ENCODE data around the gene SRPK3. TPM values are rescaled to one million over a fixed set of nuclear protein-coding genes. Genes with fewer than 3 reads are reported as not detected.
A peak's percentile ranks its signal among the peaks of the same experiment; 100 is the strongest.

SRPK3 gene
- total and polyA plus RNA-seq, 2 donors (not counting 1 experiment from before 2014, with no cell fraction given), result not detected

DNA sequence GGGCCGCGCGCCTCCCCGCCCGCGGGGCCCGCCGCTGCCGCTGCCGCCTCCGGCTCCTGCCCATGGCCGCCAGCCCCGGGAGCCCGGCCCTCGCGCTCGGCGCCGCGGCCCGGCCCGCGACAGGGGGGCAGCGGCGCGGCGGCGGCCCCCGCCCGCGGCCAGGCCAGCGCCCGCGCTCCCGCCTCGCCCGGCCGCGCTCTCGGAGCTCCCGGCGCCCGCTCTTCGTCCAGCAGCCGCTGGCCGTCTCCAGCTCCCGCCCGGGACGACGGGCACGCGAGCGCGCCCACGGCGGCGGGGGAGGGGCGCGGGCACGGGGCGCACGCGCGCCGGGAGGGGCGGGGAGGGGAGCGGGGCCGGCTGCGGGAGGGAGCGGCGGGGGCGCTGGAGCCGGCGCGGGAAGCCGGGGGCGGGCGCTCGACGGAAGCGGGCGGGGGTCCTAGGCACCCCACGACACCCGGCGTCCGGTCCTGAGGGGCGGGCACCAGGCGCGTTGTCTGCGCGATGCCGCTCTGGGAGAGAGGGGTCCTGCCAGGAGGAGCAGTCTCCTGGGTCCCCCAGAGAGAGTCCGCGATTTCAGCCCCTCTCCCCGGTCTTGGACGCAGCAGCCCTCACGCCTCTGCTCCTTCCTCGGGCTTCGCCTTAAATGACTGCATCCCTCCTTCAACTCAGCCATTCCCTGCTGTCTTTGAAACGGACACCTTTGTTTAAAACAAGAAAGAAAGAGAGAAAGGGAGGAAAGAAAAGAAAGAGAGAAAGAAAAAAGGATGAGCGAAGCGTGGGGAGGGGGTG lies 50.0 kb downstream of the SRPK3 start:
- DNase-seq (no peak), ATAC-seq (ENCODE audit: low read depth) (no peak)
- Mint-ChIP-seq H3K27me3 (peaks cover 32% of the 10 kb centered on the region), H3K27ac (no peak overlapping the region), H3K9me3 (ENCODE audit: insufficient read depth) (no peaks in the 10 kb centered on the region), H3K4me3 (peak overlapping the region; percentile 59), H3K4me1 (peaks cover 5% of the 10 kb centered on the region)
- no peak overlapping the region for H3K9ac ChIP-seq (ENCODE audit: low read length)
- CTCF ChIA-PET, result no interaction called here
- intact Hi-C loops (cut with micrococcal nuclease), result no loop called here
- POLR2A ChIA-PET, result no interaction called here
- H3K4me3 ChIP-seq (ENCODE audit: control extremely low read depth in 1 of 5, extremely low read depth in 1 of 5, insufficient read depth in 1 of 5, low read depth in 2 of 5, low read length in 4 of 5), result no peak overlapping the region
- no peaks in the 10 kb centered on the region for H3K36me3 ChIP-seq (replicated peaks in 1 of 2; ENCODE audit: control extremely low read depth in 1 of 2, control insufficient read depth in 1 of 2, extremely low read depth in 1 of 2, insufficient read depth in 2 of 2, low read length in 1 of 2)
- peaks cover 0 to 9% (median 0%) of the 10 kb centered on the region in 3 donors for H3K9me3 ChIP-seq (ENCODE audit: control extremely low read depth in 1 of 3, control insufficient read depth in 2 of 3, insufficient read depth in 1 of 3, low read length in 2 of 3)
- peaks cover 7 to 16% of the 10 kb centered on the region in 2 donors for H3K4me1 ChIP-seq (ENCODE audit: control insufficient read depth in 2 of 2, insufficient read depth in 2 of 2, low read length in 2 of 2)
- H3K4me2 ChIP-seq (replicated peaks; ENCODE audit: low read depth, low read length, poor library complexity, severe bottlenecking), result peak overlapping the region; percentile 81
- H4K20me1 ChIP-seq (ENCODE audit: control insufficient read depth, insufficient read depth, low read length, poor library complexity, severe bottlenecking), result no peaks in the 10 kb centered on the region
- no peak for TF ChIP-seq EZH2 (IDR thresholded peaks at IDR 0.05; ENCODE audit: borderline replicate concordance, insufficient read depth, low read depth, low read length, poor library complexity, severe bottlenecking)
- no peak overlapping the region for H2AFZ ChIP-seq (ENCODE audit: insufficient read depth, low read depth, low read length, poor library complexity, severe bottlenecking)
- under 1% methylated on average over 86 of the region's 102 CpGs for WGBS (ENCODE audit: insufficient coverage)
- H3K79me2 ChIP-seq (ENCODE audit: control insufficient read depth, insufficient read depth, low read length), result no peaks in the 10 kb centered on the region
- H3K27ac ChIP-seq (ENCODE audit: low read length in 2 of 2), result no peak overlapping the region
- peaks cover 0 to 40% (median 8%) of the 10 kb centered on the region in 4 experiments for H3K27me3 ChIP-seq (replicated peaks in 1 of 4; ENCODE audit: control extremely low read depth in 1 of 4, control insufficient read depth in 3 of 4, insufficient read depth in 4 of 4, low read length in 3 of 4)

DNA sequence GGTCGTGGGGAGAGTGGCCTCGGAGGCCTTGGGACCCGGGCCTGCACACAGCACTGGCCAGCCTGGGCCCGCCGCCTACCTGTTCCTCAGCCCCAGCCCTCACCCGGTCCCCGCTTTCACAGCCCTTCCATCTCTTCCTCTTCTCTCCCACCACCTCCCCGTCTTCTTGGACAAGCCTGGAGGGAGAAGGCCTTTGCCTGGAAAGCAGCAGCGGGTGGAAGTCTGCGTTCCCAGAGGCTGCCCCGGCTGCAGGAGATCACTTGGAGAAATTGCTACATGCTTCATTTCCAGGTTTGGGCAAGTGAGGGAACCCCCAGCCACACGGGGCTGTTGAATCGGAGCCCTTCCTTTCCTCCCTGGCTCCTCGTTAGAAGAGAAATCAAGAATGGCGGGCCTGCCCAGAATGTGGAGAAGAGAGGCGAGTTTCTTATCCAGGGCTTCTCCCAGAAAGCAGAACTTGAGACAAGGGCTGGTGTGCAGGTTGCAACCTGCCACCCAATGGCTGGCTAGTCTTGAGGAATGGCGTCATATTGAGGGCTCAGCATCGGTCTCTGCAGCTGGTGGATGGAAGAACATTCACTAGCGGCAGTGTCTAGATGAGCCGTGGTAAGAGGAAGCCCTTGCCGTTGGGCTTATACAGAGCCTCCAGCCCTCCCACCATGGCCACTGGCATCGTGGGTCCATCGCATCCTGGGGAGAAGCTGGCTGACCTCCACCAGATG lies 50.7 kb downstream of the SRPK3 start:
- H3K4me1 Mint-ChIP-seq, result peaks cover 5% of the 10 kb centered on the region
- peaks cover 32% of the 10 kb centered on the region for H3K27me3 Mint-ChIP-seq
- DNase-seq, result no peak
- intact Hi-C loops (cut with micrococcal nuclease), result no loop called here
- Histone ChIP-seq H3K27ac (ENCODE audit: low read length in 2 of 2) (no peak overlapping the region), H3K9ac (ENCODE audit: low read length) (no peak overlapping the region), H4K20me1 (ENCODE audit: control insufficient read depth, insufficient read depth, low read length, poor library complexity, severe bottlenecking) (no peaks in the 10 kb centered on the region), H2AFZ (ENCODE audit: insufficient read depth, low read depth, low read length, poor library complexity, severe bottlenecking) (no peak overlapping the region), H3K36me3 (replicated peaks in 1 of 2; ENCODE audit: control extremely low read depth in 1 of 2, control insufficient read depth in 1 of 2, extremely low read depth in 1 of 2, insufficient read depth in 2 of 2, low read length in 1 of 2) (no peaks in the 10 kb centered on the region), H3K4me2 (replicated peaks; ENCODE audit: low read depth, low read length, poor library complexity, severe bottlenecking) (peak overlapping the region; percentile 50), H3K9me3 (ENCODE audit: control extremely low read depth in 1 of 3, control insufficient read depth in 2 of 3, insufficient read depth in 1 of 3, low read length in 2 of 3) (peaks cover 0 to 9% (median 0%) of the 10 kb centered on the region in 3 donors), H3K4me3 (ENCODE audit: control extremely low read depth in 1 of 5, extremely low read depth in 1 of 5, insufficient read depth in 1 of 5, low read depth in 2 of 5, low read length in 4 of 5) (no peak overlapping the region), H3K4me1 (ENCODE audit: control insufficient read depth in 2 of 2, insufficient read depth in 2 of 2, low read length in 2 of 2) (peaks cover 7 to 16% of the 10 kb centered on the region in 2 donors), H3K27me3 (replicated peaks in 1 of 4; ENCODE audit: control extremely low read depth in 1 of 4, control insufficient read depth in 3 of 4, insufficient read depth in 4 of 4, low read length in 3 of 4) (peaks cover 0 to 40% (median 8%) of the 10 kb centered on the region in 4 experiments), H3K79me2 (ENCODE audit: control insufficient read depth, insufficient read depth, low read length) (no peaks in the 10 kb centered on the region)
- 69% methylated on average over 3 of the region's 23 CpGs for WGBS (ENCODE audit: insufficient coverage)
- ATAC-seq (ENCODE audit: low read depth), result no peak
- TF ChIP-seq EZH2 (IDR thresholded peaks at IDR 0.05; ENCODE audit: borderline replicate concordance, insufficient read depth, low read depth, low read length, poor library complexity, severe bottlenecking) (no peak), CTCF (IDR thresholded peaks at IDR 0.05) (no peak)
- peak overlapping the region; percentile 64 for H3K4me3 Mint-ChIP-seq
- no peak overlapping the region for H3K27ac Mint-ChIP-seq
- no peaks in the 10 kb centered on the region for H3K9me3 Mint-ChIP-seq (ENCODE audit: insufficient read depth)
- ChIA-PET CTCF (no interaction called here), POLR2A (no interaction called here)

Measured in B cell (primary cell).